DOHH2 (cell line): Measurements from ENCODE around the gene ZNF142.
"Not testable (repeated sequence)": the region's sequence is repeated elsewhere in the genome, so short reads cannot be mapped to it uniquely, and the experiment has no call there.

Source experiments
- H3F3A ChIP-seq: fragments of 200-600 bp; sonication (generic), shearing (Covaris generic); 2 replicates; pipeline ENCODE4 v1.6.0; 2016; ENCODE audit warnings: antibody characterized with exemption, mild to moderate bottlenecking; ENCODE audit not compliant: control insufficient read depth, insufficient read depth
- H3K27ac ChIP-seq: fragments of 200-600 bp; sonication (generic); 2 replicates; pipeline ENCODE4 v1.5.1; 2014; ENCODE audit warnings: low read depth, mild to moderate bottlenecking, low read length, moderate library complexity
- H3K27me3 ChIP-seq: fragments of 200-600 bp; sonication (generic); 2 replicates; pipeline ENCODE4 v1.6.1; 2014; ENCODE audit warnings: mild to moderate bottlenecking, low read length, mixed read lengths; ENCODE audit not compliant: control insufficient read depth
- H3K36me3 ChIP-seq: fragments of 200-600 bp; sonication (generic); 2 replicates; pipeline ENCODE4 v1.6.1; 2014; ENCODE audit warnings: mild to moderate bottlenecking, low read length, moderate library complexity, mixed read lengths; ENCODE audit not compliant: control insufficient read depth
- H3K4me1 ChIP-seq: fragments of 200-600 bp; sonication (generic); 2 replicates; pipeline ENCODE4 v1.6.1; 2014; ENCODE audit warnings: mild to moderate bottlenecking, low read length, mixed read lengths; ENCODE audit not compliant: control insufficient read depth
- H3K4me2 ChIP-seq: fragments of 200-600 bp; sonication (generic); 2 replicates; pipeline ENCODE4 v1.6.0; 2014; ENCODE audit warnings: mild to moderate bottlenecking, low read length, moderate library complexity
- H3K4me3 ChIP-seq: fragments of 200-600 bp; sonication (generic); 2 replicates; pipeline ENCODE4 v1.5.1; 2014; ENCODE audit warnings: mild to moderate bottlenecking, low read length, mixed read lengths
- H3K79me2 ChIP-seq: fragments of 200-600 bp; sonication (generic); 2 replicates; pipeline ENCODE4 v1.6.1; 2014; ENCODE audit warnings: mild to moderate bottlenecking, low read length, mixed read lengths; ENCODE audit not compliant: control insufficient read depth
- H3K9me2 ChIP-seq: fragments of 200-600 bp; sonication (generic); replicated peaks from 2 replicates; pipeline ENCODE4 v1.6.1; 2014; ENCODE audit warnings: mild to moderate bottlenecking, low read length, mixed read lengths; ENCODE audit not compliant: control insufficient read depth
- H3K9me3 ChIP-seq: fragments of 200-600 bp; sonication (generic); 2 replicates; pipeline ENCODE4 v1.6.1; 2014; ENCODE audit warnings: antibody characterized with exemption, low read length, mixed read lengths; ENCODE audit not compliant: control insufficient read depth, insufficient read depth
- H4K20me1 ChIP-seq: fragments of 200-600 bp; sonication (generic); 2 replicates; pipeline ENCODE4 v1.6.0; 2014; ENCODE audit warnings: low read depth, mild to moderate bottlenecking, antibody characterized with exemption, low read length, moderate library complexity; ENCODE audit not compliant: control insufficient read depth, insufficient read depth
- EZH2phosphoT487 ChIP-seq: fragments of 200-600 bp; sonication (generic); IDR thresholded peaks from 2 replicates; pipeline ENCODE4 v1.6.1; 2017; ENCODE audit warnings: borderline replicate concordance, mild to moderate bottlenecking, antibody characterized with exemption, low read length, moderate library complexity, mixed read lengths
- TF ChIP-seq, protein P1 (sequence below): fragments of 200-600 bp; sonication (generic); IDR thresholded peaks from one replicate; pipeline ENCODE4 v1.5.1; 2014; ENCODE audit warnings: antibody characterized with exemption, mild to moderate bottlenecking, low read depth, low read length; ENCODE audit not compliant: poor library complexity, severe bottlenecking

ZNF142 gene

DNA sequence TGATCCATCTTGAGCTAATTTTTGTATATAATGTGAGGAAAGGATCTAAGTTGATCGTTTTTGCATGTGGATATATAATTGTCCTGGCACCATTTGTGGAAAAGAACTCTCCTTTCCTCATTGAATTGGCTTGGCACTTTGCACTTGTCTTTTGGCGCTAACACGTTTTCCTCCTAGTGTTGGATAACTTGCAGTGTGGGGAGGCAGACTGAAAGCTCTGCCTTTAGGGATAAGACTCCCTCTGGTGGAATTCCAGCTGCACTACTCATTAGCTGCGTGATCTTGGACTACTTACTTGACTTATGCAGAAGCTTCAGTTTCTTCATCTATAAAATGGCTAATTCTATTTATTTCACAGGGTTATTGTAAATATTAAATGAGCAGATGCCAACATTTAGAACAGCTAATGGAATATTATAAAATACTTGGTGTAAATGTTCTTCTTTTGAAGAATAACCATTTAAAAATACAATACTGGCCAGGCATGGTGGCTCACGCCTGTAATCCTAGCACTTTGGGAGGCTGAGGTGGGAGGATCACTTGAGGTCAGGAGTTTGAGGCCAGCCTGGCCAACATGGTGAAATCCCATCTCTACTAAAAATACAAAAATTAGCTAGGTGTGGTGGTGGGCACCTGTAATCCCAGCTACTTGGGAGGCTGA is 28.1 kb upstream of the ZNF142 start:
- not testable (repeated sequence) for H4K20me1 ChIP-seq, H3K27ac ChIP-seq, H3K79me2 ChIP-seq, H3K27me3 ChIP-seq, H3K9me3 ChIP-seq, H3K4me3 ChIP-seq, H3K4me2 ChIP-seq, H3K4me1 ChIP-seq, H3K36me3 ChIP-seq, H3F3A ChIP-seq, H3K9me2 ChIP-seq
- TF ChIP-seq, protein P1, sequence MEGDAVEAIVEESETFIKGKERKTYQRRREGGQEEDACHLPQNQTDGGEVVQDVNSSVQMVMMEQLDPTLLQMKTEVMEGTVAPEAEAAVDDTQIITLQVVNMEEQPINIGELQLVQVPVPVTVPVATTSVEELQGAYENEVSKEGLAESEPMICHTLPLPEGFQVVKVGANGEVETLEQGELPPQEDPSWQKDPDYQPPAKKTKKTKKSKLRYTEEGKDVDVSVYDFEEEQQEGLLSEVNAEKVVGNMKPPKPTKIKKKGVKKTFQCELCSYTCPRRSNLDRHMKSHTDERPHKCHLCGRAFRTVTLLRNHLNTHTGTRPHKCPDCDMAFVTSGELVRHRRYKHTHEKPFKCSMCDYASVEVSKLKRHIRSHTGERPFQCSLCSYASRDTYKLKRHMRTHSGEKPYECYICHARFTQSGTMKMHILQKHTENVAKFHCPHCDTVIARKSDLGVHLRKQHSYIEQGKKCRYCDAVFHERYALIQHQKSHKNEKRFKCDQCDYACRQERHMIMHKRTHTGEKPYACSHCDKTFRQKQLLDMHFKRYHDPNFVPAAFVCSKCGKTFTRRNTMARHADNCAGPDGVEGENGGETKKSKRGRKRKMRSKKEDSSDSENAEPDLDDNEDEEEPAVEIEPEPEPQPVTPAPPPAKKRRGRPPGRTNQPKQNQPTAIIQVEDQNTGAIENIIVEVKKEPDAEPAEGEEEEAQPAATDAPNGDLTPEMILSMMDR = peak; percentile 76

DNA sequence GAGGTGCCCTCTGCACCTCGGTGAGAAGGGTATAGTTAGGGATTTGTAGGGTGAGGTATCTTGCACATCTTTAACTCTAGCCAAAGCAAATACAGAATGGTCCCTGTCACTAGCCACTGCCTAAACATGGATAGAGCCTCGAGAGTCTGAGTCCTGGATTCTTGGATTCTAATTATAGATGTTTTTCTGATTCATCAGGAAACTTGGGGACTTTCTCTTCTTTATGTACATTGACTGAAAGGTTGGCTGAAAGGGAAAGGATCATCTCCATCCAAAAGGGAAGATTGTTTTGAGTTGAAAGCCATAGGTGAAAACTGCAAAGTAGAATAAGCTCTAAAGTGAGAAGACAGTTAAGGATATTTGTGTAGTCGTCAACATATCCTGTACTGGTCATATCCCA is 20.6 kb upstream of the ZNF142 start:
- peaks cover 5% of the 10 kb centered on the region; the same call in 1 of the 2 replicates for H3K36me3 ChIP-seq
- H3K9me2 ChIP-seq = no peaks in the 10 kb centered on the region
- no peaks in the 10 kb centered on the region for H3F3A ChIP-seq
- no peaks in the 10 kb centered on the region for H3K27me3 ChIP-seq
- H3K27ac ChIP-seq = no peak overlapping the region
- no peaks in the 10 kb centered on the region for H3K9me3 ChIP-seq
- no peak overlapping the region for H3K4me2 ChIP-seq
- H3K79me2 ChIP-seq = no peaks in the 10 kb centered on the region
- H3K4me1 ChIP-seq = no peaks in the 10 kb centered on the region
- TF ChIP-seq, protein P1 = no peak
- no peaks in the 10 kb centered on the region for H4K20me1 ChIP-seq
- no peak overlapping the region for H3K4me3 ChIP-seq

- H3F3A ChIP-seq = no peaks in the 10 kb centered on the region
- no peak overlapping the region for H3K4me3 ChIP-seq
- H3K27ac ChIP-seq = no peak overlapping the region
- H3K9me3 ChIP-seq = no peaks in the 10 kb centered on the region
- H3K27me3 ChIP-seq = no peaks in the 10 kb centered on the region
- H4K20me1 ChIP-seq = no peaks in the 10 kb centered on the region
- no peaks in the 10 kb centered on the region for H3K9me2 ChIP-seq
- H3K4me2 ChIP-seq = no peak overlapping the region
- H3K4me1 ChIP-seq = no peaks in the 10 kb centered on the region
- H3K36me3 ChIP-seq = peaks cover 5% of the 10 kb centered on the region; the same call in 1 of the 2 replicates
- TF ChIP-seq, protein P1 = no peak
- no peak for TF ChIP-seq EZH2phosphoT487
- H3K79me2 ChIP-seq = no peaks in the 10 kb centered on the region
Measured at GRCh38 chr2:218679119-218679518, 19.7 kb upstream of the ZNF142 start.
